GM23248 (cell line): ENCODE measurements around the gene IPO13. TPM values are rescaled to one million over a fixed set of nuclear protein-coding genes. Genes with fewer than 3 reads are reported as not detected.

Source experiments
- DNase-seq: peaks from one replicate; pipeline ENCODE4 v3.0.0-alpha.2; 2015
- H2AFZ ChIP-seq: fragments of 200-600 bp; sonication (generic); 2 replicates; pipeline ENCODE4 v1.6.1; 2016; ENCODE audit warnings: antibody characterized with exemption
- H3F3A ChIP-seq: fragments of 200-600 bp; sonication (generic); 2 replicates; pipeline ENCODE4 v1.6.1; 2016; ENCODE audit warnings: mild to moderate bottlenecking, antibody characterized with exemption, mixed run types; ENCODE audit not compliant: insufficient read depth
- H3K27ac ChIP-seq: fragments of 200-600 bp; sonication (generic); 2 replicates; pipeline ENCODE4 v1.5.1; 2016; ENCODE audit warnings: mild to moderate bottlenecking
- H3K27me3 ChIP-seq: fragments of 200-600 bp; sonication (generic); replicated peaks from 2 replicates; pipeline ENCODE4 v1.6.1; 2016; ENCODE audit warnings: mild to moderate bottlenecking; ENCODE audit not compliant: insufficient read depth
- H3K36me3 ChIP-seq: fragments of 200-600 bp; sonication (generic); 2 replicates; pipeline ENCODE4 v1.6.1; 2016; ENCODE audit warnings: low read depth, mild to moderate bottlenecking
- H3K4me1 ChIP-seq: fragments of 200-600 bp; sonication (generic); 2 replicates; pipeline ENCODE4 v1.6.1; 2016; ENCODE audit warnings: mild to moderate bottlenecking; ENCODE audit not compliant: insufficient read depth
- H3K4me2 ChIP-seq: fragments of 200-600 bp; sonication (generic); one replicate; pipeline ENCODE4 v1.6.1; 2016; ENCODE audit warnings: mild to moderate bottlenecking; ENCODE audit not compliant: unreplicated experiment
- H3K4me3 ChIP-seq: fragments of 200-600 bp; sonication (generic); 2 replicates; pipeline ENCODE4 v1.5.1; 2016; ENCODE audit warnings: mild to moderate bottlenecking
- H3K79me2 ChIP-seq: fragments of 200-600 bp; sonication (generic); 2 replicates; pipeline ENCODE4 v1.6.1; 2016; ENCODE audit warnings: mild to moderate bottlenecking; ENCODE audit not compliant: insufficient read depth
- H3K9ac ChIP-seq: fragments of 200-600 bp; sonication (generic); 2 replicates; pipeline ENCODE4 v1.6.1; 2016; ENCODE audit warnings: mild to moderate bottlenecking
- H3K9me2 ChIP-seq: fragments of 200-600 bp; sonication (generic); 2 replicates; pipeline ENCODE4 v1.6.1; 2016; ENCODE audit warnings: mixed run types, mild to moderate bottlenecking, moderate library complexity; ENCODE audit not compliant: insufficient read depth
- H3K9me3 ChIP-seq: fragments of 200-600 bp; sonication (generic); one replicate; pipeline ENCODE4 v1.6.1; 2017; ENCODE audit warnings: low read depth
- H4K20me1 ChIP-seq: fragments of 200-600 bp; sonication (generic); 2 replicates; pipeline ENCODE4 v1.6.0; 2016; ENCODE audit not compliant: insufficient read depth
- EZH2 ChIP-seq: fragments of 200-600 bp; sonication (generic); IDR thresholded peaks from 2 replicates; pipeline ENCODE4 v1.6.1; 2018; ENCODE audit warnings: antibody characterized with exemption, mild to moderate bottlenecking; ENCODE audit not compliant: insufficient read depth, poor library complexity, severe bottlenecking
- EZH2phosphoT487 ChIP-seq: fragments of 200-600 bp; sonication (generic); IDR thresholded peaks from 2 replicates; pipeline ENCODE4 v1.6.1; 2018; ENCODE audit warnings: antibody characterized with exemption, moderate library complexity, mild to moderate bottlenecking, low read depth; ENCODE audit not compliant: insufficient read depth
- WGBS, 2 experiments: methylation state at CpG; one replicate each; pipeline ENCODE4 v1.1.6; 2015 to 2017; ENCODE audit warnings: low lambda C conversion rate in 2 of 2, low coverage in 1 of 2; ENCODE audit errors: missing lambda C conversion rate in 2 of 2; 5-methylcytosine and 5-hydroxymethylcytosine counted together
- in situ Hi-C: fragments of 300-500 bp; cut with MboI; formaldehyde crosslinking; loops from 2 replicates; pipeline ENCODE4 v1.15.0; 2020
- polyA plus RNA-seq: library from polyadenylated mRNA; unstranded; fragments of >200 nt; fragmentation: Nextera tagmentation; extraction: Ambion mirVana; gene quantifications from 2 replicates; pipeline ENCODE4 v1.2.1, GENCODE V29; 2016
- total RNA-seq: library from RNA; depleted of rRNA; stranded (reverse); fragments of >200 nt; shearing (Covaris generic); gene quantifications from 2 replicates; pipeline ENCODE4 v1.2.3, GENCODE V29; 2014

The IPO13 gene
- total and polyA plus RNA-seq, 2 experiments from 2014 or later, result 21.0 to 29.4 TPM

DNA sequence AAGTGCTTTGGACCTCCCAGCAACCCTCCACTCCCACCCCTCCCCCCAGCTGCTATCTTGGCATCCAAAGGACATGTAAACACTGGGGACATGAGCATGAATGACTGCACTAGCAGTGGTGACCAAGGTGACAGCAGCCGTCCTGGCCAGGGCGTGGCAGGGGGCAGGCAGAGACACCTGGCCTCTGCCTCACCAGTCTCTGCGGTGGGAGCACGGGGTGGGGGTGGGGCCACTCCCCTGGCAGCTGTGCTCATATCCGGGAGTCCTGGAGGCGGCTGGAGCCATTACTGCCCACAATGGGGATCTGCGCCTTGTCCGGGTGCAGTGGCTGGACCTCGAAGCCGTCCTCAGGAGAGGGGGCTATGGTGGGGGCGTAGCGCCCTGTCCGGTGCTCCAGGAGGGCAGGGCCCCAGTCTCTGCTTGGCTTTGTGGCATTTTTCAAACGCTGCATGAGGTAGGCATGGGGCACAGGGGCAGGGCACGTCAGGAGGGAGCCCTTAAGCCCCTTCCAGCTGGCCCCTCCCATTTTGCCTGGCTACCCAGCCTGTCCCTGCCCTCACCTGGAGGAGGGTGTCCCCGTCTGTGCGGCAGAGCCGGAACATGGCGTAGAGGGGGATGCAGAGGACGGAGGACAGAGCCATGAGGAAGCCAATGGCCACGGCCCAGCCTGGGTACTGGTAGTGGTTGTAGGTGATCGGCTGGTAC is 50.7 kb downstream of the IPO13 start:
- TF ChIP-seq EZH2phosphoT487, result no peak
- no peak for TF ChIP-seq EZH2
- H3K27ac ChIP-seq, result no peak overlapping the region
- no peaks in the 10 kb centered on the region for H4K20me1 ChIP-seq
- peaks cover 10% of the 10 kb centered on the region; the same call in 1 of the 2 replicates for H3F3A ChIP-seq
- DNase-seq, result no peak
- no peak overlapping the region for H3K4me3 ChIP-seq
- peaks cover 5% of the 10 kb centered on the region; the same call in 1 of the 2 replicates for H3K4me1 ChIP-seq
- H3K9me2 ChIP-seq, result no peaks in the 10 kb centered on the region
- no peak overlapping the region for H2AFZ ChIP-seq
- in situ Hi-C loops, result no loop called here
- H3K36me3 ChIP-seq, result peaks cover 3% of the 10 kb centered on the region; the same call in 1 of the 2 replicates
- H3K9me3 ChIP-seq, result no peaks in the 10 kb centered on the region
- H3K4me2 ChIP-seq, result no peak overlapping the region
- no peaks in the 10 kb centered on the region for H3K79me2 ChIP-seq
- H3K27me3 ChIP-seq, result no peaks in the 10 kb centered on the region
- 90 to 93% methylated on average over 17 to 22 of the region's 22 CpGs for WGBS, 2 experiments
- H3K9ac ChIP-seq, result no peak overlapping the region

DNA sequence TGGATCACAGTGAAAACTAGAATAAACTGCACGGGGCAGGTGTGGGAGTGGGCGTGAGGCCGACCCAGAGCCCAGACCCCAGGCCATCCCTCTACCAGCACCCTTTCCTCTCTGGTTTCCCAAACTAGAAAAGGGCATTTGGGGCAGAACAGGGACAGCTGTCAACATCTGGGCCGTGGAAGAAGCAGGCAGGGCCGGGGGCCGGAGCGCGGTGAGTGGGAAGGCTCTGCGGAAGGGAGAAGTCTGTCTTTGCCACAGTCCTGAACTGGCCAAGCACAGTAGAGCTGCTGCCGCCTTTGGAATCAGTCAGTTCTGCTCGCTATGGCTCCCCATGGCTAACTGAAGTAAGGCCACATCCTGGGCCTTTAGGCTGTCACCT is 51.2 kb downstream of the IPO13 start:
- H3K27me3 ChIP-seq, result no peaks in the 10 kb centered on the region
- H2AFZ ChIP-seq, result no peak overlapping the region
- H4K20me1 ChIP-seq, result no peaks in the 10 kb centered on the region
- H3K27ac ChIP-seq, result no peak overlapping the region
- no peak overlapping the region for H3K4me2 ChIP-seq
- DNase-seq, result no peak
- no peak for TF ChIP-seq EZH2
- no peak for TF ChIP-seq EZH2phosphoT487
- no peaks in the 10 kb centered on the region for H3K9me2 ChIP-seq
- H3K9ac ChIP-seq, result no peak overlapping the region
- H3K4me3 ChIP-seq, result no peak overlapping the region
- H3K36me3 ChIP-seq, result peaks cover 3% of the 10 kb centered on the region; the same call in 1 of the 2 replicates
- WGBS, 2 experiments, result 88 to 89% methylated on average over 11 of the region's 11 CpGs
- H3F3A ChIP-seq, result 0 out of 2 replicates have a peak, but pooled peaks cover 4% of the 10 kb centered on the region
- in situ Hi-C loops, result no loop called here
- peaks cover 5% of the 10 kb centered on the region; the same call in 1 of the 2 replicates for H3K4me1 ChIP-seq
- no peaks in the 10 kb centered on the region for H3K79me2 ChIP-seq
- no peaks in the 10 kb centered on the region for H3K9me3 ChIP-seq

DNA sequence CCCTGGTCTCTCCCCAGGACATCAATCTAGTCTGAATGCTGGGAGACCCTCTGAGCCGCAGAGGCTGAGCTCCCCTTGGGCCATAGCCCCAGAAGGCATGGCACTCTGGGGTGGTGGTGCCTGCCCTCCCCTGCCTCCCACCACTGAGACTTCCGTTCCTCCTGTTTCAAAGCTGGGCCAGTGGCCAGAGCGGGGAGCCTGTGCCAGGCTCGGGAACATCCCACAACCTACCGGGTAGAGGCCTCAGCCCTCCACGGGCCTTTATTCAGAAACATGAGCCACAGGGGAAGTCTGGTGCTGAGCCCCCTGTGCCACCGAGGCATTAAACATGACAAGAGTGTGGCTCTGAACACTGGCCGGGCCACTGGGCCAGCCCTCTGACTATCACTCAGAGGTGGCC is 52.7 kb downstream of the IPO13 start:
- H3K27me3 ChIP-seq, result no peaks in the 10 kb centered on the region
- H2AFZ ChIP-seq, result no peak overlapping the region
- in situ Hi-C loops, result no loop called here
- H3K9me2 ChIP-seq, result no peaks in the 10 kb centered on the region
- DNase-seq, result no peak
- H3K9me3 ChIP-seq, result no peaks in the 10 kb centered on the region
- H3F3A ChIP-seq, result no peaks in the 10 kb centered on the region
- no peak overlapping the region for H3K4me3 ChIP-seq
- no peaks in the 10 kb centered on the region for H4K20me1 ChIP-seq
- peaks cover 3% of the 10 kb centered on the region; the same call in 1 of the 2 replicates for H3K36me3 ChIP-seq
- H3K79me2 ChIP-seq, result no peaks in the 10 kb centered on the region
- H3K9ac ChIP-seq, result no peak overlapping the region
- TF ChIP-seq EZH2, result no peak
- no peak for TF ChIP-seq EZH2phosphoT487
- 81 to 87% methylated on average over 8 of the region's 8 CpGs for whole genome bisulfite sequencing, 2 experiments
- H3K4me1 ChIP-seq, result peaks cover 5% of the 10 kb centered on the region; the same call in 1 of the 2 replicates
- no peak overlapping the region for H3K27ac ChIP-seq
- no peak overlapping the region for H3K4me2 ChIP-seq

DNA sequence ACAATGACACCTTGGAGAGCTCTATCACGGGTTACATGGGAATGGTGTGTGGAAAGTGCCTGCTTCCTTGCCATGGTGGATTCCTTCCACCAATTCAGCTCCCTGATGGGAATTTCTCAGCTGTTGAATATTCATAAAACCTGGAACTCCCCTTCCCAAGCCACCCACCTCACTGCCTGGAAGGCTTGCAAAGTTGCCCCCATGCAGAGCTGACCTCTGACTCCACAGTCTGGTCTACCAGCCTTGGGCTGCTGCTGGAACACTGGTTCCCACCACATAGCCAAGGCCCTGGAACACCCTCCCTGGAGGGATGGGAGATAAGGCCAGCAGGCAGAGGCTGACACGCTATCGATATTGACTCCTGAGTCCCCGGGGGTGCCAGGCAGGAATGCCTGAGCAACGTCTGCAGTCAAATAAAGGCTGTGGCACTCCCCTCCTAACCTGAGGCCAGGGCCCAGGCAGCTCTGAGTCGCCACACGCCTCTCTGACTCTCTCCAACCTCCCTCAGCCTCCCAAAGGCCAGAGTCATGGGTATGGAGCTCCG is 53.4 kb downstream of the IPO13 start:
- in situ Hi-C loops, result no loop called here
- TF ChIP-seq EZH2phosphoT487 (no peak), EZH2 (no peak)
- Histone ChIP-seq H4K20me1 (no peaks in the 10 kb centered on the region), H3K4me2 (no peak overlapping the region), H3K9ac (no peak overlapping the region), H3K36me3 (peaks cover 3% of the 10 kb centered on the region; the same call in 1 of the 2 replicates), H3K27ac (no peak overlapping the region), H3K27me3 (no peaks in the 10 kb centered on the region), H3K4me3 (no peak overlapping the region), H2AFZ (no peak overlapping the region), H3K9me3 (no peaks in the 10 kb centered on the region), H3K4me1 (no peaks in the 10 kb centered on the region), H3F3A (no peaks in the 10 kb centered on the region), H3K9me2 (no peaks in the 10 kb centered on the region), H3K79me2 (no peaks in the 10 kb centered on the region)
- WGBS, 2 experiments, result 79% methylated on average over 8 of the region's 8 CpGs
- DNase-seq, result no peak
